ENCODE measurements around the gene RAPGEF1.
"Not testable (repeated sequence)": the region's sequence is repeated elsewhere in the genome, so short reads cannot be mapped to it uniquely, and the experiment has no call there.

The RAPGEF1 gene

GRCh38 chr9:131692612-131693562 is 47.0 kb downstream of the RAPGEF1 start:
- no peak for DNase-seq

- DNase-seq, result no peak
Observed at GRCh38 chr9:131691969-131692611, 47.8 kb downstream of the RAPGEF1 start.

GRCh38 chr9:131690941-131691573 is 48.8 kb downstream of the RAPGEF1 start:
- no peak for DNase-seq

- DNase-seq, result no peak
Observed at GRCh38 chr9:131690462-131690861, 49.4 kb downstream of the RAPGEF1 start.

GRCh38 chr9:131688377-131688776 is 51.5 kb downstream of the RAPGEF1 start:
- no peak for DNase-seq

GRCh38 chr9:131685753-131686706 is 53.8 kb downstream of the RAPGEF1 start:
- no peak for DNase-seq

- DNase-seq, result not testable (repeated sequence)
Observed at GRCh38 chr9:131683094-131683493, 56.8 kb downstream of the RAPGEF1 start.

- DNase-seq, result no peak
Observed at GRCh38 chr9:131682261-131682660, 57.6 kb downstream of the RAPGEF1 start.

- not testable (repeated sequence) for DNase-seq
Observed at GRCh38 chr9:131681826-131682225, 58.0 kb downstream of the RAPGEF1 start.

- DNase-seq, result not testable (repeated sequence)
Observed at GRCh38 chr9:131681108-131681507, 58.8 kb downstream of the RAPGEF1 start.

- DNase-seq, result no peak
Observed at GRCh38 chr9:131679261-131680020, 60.4 kb downstream of the RAPGEF1 start.

GRCh38 chr9:131678499-131679111 is 61.3 kb downstream of the RAPGEF1 start:
- peak in 5 of 58 donors; percentile 21 to 62 (median 36) for DNase-seq

GRCh38 chr9:131677444-131678180 is 62.3 kb downstream of the RAPGEF1 start:
- DNase-seq, result no peak

- no peak for DNase-seq
Observed at GRCh38 chr9:131677049-131677443, 62.8 kb downstream of the RAPGEF1 start.

- no peak for DNase-seq
Observed at GRCh38 chr9:131676431-131676972, 63.4 kb downstream of the RAPGEF1 start.

- DNase-seq, result no peak
Observed at GRCh38 chr9:131675437-131676022, 64.3 kb downstream of the RAPGEF1 start.

GRCh38 chr9:131674425-131675421 is 65.2 kb downstream of the RAPGEF1 start:
- DNase-seq, result no peak
